T-helper 9 cell (primary cell): Measurements from ENCODE around the gene HAPSTR1.

Experiments used
- DNase-seq: peaks from one replicate; pipeline ENCODE4 v3.0.0-alpha.2; 2020

Gene HAPSTR1

DNA sequence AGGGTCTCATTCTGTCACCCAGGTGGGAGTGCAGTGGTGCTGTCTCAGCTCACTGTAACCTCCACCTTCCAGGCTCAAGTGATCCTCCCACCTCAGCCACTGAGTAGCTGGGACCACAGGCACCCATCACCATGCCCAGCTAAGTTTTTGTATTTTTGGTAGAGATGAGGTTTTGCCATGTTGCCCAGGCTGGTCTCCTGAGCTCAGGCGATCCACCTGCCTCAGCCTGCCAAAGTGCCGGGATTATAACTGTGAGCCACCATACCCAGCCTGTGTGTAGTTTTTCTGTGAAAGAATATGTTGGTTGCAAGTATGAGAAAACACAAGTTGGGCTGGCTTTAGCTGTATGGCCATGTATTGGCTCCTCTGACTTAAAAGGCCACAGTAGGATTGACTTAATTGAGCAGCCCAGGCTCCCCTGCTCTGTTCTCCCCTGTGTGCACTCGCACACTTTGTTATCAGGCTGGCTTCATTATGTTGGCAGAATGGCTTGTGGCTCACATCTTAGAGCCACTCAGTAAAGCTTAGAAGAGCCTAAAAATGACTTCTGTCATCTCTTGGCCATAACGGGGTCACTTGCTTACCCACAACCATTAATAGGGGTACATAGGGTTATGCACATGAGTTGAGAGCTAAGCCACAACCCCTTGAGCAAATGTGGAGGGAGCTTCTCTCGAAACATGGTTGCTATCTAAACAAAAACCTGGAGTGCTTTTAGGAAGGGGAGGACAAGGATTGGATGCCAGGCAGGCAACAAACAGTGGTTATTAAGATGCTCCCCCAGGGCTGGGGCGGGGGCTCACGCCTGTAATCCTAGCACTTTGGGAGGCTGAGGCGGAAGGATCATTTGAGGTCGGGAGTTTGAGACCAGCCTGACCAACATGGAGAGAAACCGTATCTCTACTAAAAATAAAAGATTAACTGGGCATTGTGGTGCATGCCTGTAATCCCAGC lies 6.1 kb downstream of the HAPSTR1 start:
- no peak for DNase-seq

DNA sequence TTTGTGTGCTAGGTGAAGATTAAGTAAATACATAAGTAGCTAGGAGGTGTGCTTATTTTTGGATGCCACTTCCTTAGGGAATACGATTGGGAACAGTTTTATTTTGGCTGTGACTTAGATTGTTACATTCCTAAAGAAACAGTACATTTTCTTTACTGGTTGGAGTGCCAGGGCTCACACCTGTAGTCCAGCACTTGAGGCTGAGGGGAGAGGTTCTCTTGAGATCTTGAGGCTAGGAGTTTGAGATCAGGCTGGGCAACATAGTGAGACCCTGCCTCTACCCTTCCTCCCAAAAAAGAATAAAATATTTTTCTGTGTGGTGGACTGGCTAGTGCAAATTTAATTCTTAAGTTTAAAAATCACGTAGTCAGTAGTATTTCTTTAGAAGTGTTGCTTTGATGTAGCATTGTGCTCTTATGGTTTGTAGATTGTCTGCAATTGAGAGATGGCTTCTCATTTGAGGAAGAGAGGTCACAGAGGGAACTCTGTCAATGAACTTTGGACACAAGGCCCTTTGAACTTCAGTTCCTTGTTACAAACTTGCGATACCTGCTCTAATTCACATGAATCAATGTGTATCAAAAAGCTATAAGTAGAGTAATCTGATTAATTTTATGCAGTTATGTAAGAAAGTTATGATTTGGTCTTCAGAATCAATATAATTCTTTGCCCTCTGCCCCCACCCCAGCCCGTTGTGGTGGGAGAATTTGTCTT lies 7.1 kb downstream of the HAPSTR1 start:
- DNase-seq = no peak

DNA sequence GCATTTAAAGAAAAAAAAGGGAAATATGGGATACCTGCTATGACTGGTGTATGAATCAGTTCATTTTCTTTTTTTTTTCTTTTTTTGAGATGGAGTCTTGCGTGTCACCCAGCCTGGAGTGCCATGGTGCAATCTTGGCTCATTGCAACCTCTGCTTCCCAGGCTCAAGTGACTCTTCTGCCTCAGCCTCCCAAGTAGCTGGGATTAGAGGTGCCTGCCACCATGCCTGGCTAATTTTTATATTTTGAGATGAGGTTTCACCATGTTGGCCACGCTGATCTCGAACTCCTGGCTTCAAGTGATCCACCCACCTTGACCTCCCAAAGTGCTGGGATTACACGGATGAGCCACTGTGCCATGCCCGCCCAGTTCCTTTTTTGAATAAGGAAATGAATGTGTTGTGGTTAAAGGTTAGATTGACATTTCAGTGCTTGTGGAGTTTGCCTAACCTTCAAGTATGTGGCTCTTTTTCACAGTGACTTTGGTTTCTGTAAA lies 7.7 kb downstream of the HAPSTR1 start:
- DNase-seq = no peak

DNA sequence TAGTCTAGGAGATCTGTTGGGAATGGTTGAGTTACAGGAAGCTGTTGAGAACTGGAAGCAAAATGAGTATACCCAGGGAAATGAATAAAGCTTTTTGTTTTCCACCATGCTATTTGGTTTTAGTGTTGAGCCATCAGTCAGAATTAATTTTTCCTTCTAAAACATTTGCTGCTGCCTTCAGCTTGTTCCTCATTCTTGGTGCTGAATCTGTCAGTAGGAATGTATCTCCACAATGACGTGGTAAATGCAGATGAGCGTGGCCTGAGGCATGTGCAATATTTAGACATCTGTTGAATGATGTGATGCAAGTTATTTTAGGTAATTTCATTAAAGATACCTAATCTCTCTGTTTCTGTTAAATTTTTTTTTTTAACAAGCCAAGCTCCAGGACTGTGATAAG lies 10.9 kb downstream of the HAPSTR1 start:
- no peak for DNase-seq

DNA sequence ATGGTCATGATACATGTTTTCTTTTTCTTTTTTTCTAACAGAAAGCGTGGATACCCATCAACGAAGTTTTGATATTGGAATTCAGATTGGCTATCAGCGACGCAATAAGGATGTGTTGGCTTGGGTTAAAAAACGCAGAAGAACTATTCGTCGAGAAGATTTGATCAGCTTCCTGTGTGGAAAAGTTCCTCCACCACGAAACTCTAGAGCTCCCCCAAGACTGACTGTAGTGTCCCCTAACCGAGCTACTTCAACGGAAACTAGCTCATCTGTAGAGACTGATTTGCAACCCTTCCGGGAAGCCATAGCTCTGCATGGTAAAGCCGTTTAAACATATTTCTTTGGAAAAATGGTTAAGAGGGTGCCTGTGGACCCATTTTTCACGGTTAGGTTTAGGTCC lies 11.5 kb downstream of the HAPSTR1 start:
- DNase-seq = no peak

DNA sequence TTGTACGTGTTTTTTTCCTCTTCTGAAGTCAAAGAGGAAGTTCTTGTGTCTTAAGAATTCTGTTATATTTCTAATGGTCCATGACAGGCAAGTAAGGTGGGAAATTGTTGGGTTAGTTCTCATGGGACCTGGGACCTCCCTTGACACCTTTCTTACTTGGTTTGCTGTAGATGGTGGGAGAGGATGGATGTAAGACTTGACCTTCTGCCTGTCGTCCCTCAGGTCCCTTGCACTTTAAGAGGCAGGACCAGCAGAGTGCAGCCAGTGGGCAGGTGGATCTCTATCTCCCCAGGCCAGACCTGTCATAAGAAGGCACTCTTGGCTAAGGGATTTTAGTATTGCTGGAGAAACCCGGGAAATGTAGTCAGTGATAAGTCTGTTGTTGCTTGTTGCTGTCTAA lies 12.1 kb downstream of the HAPSTR1 start:
- no peak for DNase-seq

DNA sequence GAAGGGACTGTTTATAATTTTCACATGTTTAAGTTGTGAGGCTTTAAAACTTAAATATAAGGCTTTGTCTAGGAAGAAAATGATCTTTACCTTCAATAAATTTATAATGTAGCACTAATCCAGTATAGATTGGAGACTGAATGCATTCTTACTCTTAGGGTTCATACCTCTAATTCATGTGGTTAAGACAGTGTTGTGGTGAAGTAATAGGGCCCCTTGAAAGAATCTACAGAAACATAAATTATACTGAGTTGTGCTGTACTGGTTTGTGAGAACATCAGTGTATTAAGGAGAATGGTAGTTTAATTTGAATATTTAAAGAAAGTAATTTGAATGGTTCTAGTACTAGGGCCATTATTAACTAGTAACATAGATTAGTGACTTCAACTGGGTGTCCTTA lies 13.7 kb downstream of the HAPSTR1 start:
- no peak for DNase-seq

DNA sequence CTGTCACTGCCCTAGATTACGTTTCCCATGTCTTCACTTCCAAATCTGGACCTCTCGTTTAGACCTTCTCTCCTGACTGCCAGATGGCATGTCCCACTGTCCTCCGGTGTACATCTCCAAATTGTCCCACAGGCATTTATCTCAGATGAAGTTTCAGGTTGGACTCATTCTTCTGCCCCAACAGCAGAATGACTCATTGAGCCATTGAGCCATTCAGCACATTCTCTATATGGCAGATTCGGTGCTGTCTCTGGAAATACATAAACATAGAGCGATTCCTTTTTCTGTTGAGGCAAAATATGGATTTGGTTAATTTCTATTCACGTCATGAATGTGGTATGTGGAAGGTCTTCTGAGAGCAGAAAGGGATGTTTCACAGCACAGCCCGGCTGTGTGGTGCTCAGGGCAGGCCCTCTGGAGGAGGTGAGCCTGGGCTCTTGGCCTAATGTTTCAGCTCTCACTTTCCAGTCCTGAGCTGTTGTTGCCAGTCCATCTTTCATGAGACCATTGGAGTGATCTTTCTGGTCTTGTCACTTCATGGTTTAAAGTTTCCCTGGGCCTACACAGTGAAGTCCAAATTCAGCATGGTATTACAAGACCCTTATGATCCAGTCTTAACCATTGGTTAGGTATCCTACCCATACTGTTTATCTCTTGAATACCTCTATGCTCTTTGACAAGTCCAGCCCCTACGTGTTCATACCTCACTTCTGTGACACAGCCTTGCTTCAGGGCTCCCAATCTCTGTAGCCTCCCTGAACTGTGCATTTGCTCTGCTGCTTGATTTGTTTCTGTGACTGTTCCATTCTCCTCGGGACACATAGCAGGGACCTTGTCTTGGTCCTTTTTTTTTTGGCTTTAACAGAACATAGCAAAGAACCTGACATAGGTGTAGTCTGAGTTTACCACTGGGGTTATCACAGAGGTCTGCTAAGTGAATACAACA lies 15.9 kb downstream of the HAPSTR1 start:
- no peak for DNase-seq

DNA sequence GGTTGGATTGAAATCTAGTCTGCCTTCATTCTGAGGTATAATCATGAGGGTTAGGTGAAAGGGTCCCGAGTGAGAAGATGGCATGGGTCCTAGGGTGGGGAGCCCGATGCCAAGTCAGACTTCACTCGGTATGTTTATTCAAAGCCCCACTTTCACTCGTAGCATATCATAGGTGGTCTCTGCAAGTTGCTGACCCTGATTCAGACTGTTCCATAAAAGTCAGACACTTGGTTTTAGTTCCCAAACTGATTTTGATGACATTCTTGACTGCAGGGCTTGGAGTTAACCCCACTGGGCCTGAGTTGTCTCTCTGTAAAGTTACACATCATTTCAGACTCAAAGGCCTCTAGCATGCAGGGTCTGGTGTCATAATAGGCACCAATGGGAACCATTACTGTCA lies 17.8 kb downstream of the HAPSTR1 start:
- no peak for DNase-seq

DNA sequence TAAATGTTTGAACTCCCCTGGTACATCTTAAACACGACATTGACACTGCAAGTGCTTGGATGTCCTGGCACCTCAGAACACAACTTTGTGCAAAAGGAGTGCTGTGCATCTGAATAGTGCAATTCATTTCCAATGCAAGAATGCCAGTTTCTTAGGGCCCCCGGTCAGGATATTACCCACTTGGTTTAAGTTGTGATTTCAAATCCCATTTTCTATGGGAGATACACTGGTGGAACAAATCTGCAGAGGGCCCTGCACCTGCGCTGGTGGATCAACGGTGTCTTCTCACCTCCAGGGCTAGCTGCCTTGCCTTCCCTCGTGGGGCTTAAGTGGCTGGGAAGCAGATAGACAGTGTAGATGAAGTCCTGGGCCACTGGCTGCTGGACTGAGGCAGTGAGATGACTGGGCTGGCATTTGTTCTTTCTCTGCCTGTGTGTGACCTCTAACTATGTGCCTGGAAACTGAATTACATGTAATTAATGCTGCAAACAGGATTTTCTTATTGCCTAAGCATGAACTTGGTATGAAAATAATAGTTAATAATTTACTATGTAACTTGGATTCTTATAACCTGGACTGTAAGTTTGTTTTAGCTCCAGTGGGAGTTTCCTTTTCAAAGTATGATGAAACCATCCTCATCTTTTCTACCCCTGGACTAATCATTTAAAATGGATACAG lies 20.9 kb downstream of the HAPSTR1 start:
- no peak for DNase-seq

DNA sequence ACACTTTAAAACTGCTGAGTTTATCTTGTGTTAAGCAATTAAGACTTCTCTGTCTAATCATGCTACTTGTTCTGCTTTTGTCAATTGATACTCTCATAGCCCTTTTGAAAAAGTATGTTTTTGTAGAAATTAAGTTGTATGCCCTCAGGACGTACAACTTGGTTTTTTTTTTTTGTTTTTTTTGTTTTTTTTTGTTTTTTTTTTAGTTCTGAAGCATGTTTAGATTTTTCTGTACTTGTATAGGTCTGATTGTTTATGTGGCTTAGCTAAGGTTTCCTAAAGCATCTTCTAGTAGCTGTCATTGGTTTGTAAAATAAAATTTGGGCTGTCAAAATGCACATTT lies 21.4 kb downstream of the HAPSTR1 start:
- no peak for DNase-seq

DNA sequence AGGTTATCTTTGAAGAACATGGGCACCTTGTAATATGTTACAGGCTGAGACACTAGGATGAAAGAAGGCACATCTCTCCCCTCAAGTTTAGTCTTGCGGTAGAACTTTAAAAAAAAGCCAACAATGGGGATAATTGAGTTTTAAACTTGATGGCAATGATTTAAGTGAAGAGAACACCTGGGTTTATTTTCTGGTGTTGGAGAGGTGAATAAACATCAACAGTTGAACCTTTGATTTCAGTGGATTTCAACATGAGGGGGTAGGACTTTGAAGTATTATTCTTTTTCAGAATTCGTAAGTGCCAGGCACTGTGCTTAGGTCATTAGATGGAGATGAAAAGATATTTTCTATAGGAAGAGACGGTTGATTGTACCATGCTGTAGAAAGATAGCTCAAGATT lies 22.3 kb downstream of the HAPSTR1 start:
- DNase-seq = no peak

DNA sequence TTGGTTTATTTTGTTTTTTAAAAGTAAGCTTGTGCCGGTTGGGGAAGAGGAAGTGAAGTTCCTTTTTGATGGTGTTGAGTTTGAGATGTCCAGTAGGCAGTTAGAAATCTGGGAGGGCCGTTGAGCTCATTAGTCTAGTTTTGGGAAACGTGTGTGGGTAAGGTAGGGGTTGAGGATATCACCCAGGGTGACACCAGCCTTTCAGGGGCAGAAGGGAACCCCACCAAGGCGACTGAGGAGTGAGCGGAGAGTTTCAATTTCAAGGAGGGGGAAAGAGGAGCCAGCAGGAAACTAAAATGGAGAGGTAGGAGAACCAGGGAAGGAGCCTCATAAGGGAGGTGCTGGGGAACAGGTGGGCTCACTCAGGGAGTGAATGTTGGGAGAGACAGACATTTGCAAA lies 22.7 kb downstream of the HAPSTR1 start:
- no peak for DNase-seq

DNA sequence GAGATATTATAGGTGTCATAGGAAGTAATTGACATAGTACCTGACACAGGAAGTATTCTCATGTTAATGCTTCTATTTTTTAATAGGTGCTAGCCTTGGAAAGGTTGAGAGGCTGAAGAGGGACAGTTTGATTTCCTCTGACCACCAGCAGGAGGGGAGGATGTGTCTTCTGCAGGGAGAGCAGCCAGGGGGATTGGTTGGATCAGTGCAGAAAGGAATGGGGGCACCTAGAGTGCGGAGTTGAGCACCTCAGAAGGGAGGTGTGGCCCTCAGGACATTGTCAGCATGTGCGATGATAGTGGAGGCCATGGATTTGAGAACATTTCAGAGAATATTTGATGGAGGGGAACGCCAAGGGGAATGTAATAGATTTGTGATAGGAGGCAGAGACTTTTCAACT lies 23.4 kb downstream of the HAPSTR1 start:
- no peak for DNase-seq

DNA sequence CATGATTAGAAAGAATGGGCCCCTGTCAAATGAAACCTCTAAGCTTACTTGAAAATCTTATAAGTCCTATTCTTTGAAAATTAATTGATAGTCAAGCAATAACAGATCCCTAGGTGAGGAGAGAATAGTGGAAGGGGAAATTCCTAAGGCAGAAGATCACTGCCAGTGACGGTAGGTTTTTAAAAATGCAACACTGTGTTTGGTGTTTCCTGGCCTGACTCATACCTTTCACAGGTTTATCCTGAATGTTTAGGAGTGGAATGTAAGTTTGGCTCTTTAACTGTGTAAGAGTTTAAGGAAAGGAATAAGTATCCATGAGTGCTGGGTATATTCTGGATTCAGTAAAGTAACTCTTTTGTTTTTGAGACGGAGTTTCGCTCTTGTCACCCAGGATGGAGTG lies 23.8 kb downstream of the HAPSTR1 start:
- no peak for DNase-seq

DNA sequence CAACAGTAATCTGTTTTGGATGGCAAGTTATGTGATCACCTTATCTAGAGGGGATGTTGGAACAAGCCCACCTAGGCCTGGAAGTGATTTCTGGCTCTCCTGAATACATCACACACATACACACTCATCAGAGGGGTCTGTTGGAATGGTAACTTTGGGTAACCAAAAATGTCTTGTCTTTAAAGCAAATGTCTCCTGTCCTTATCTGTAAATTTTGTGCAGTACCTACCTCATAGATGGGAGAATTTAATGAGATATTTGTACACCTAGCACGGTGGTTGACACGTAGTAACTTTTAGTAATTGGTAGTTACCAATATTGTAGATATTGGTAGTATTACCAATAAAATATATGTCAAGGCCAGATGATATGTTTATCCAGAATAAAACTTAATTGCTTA lies 24.7 kb downstream of the HAPSTR1 start:
- DNase-seq = no peak

DNA sequence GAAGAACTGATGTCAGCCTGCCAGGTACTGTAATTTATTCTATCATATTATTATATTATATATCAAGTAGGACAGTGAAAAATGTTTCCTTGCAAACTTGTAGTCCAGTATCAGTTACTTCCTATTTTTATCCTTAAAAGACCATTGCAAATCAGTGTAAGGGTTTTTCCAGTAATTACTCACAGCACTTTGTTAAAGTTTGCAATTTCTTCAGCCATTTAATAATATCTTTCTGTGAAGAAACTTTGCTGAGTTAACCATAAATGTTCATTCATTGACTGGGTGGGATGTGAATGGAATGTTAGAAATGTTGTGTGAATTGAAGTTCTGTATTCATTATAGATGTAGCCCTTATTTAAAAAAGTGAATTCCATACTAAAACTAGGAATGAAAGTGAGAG lies 26.7 kb downstream of the HAPSTR1 start:
- DNase-seq = no peak

DNA sequence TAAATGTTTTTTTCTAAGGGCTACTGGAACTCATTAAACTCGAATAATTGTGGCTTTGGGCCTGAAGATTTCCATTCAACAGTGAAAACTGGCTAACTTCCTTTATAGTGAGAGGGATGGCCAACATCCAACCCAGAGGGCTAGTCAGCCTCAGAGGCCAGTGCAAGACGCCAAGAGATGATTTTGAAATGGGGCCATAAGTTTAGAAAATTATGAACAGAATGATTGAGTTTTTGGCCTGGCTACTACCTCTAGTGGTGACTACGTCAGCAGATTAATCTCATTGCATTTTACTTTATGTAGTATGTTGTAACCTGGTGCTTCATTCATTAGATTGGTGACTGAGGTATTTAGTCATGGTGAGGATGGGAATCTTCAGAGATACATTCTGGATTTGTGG lies 28.4 kb downstream of the HAPSTR1 start:
- DNase-seq = no peak

DNA sequence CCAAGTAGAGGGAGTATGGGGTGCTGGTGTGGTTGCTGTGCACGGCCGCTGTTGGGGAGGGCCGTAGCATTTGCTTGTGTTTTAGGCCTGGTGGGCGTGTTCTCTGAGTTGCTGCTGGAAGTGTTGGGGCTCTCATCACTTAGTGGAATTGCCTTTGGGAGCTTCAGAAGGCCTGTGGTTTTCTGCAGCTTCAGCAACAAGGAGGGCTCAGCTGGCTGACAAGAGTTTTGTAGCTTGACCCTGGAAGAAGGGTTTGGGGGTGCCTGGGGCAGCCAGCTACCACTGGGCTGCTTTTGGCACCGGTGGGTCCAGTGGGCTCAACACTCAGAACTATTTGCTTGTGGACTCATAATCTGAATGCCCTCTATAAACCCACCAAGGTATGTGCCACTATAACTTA lies 30.9 kb downstream of the HAPSTR1 start:
- no peak for DNase-seq

DNA sequence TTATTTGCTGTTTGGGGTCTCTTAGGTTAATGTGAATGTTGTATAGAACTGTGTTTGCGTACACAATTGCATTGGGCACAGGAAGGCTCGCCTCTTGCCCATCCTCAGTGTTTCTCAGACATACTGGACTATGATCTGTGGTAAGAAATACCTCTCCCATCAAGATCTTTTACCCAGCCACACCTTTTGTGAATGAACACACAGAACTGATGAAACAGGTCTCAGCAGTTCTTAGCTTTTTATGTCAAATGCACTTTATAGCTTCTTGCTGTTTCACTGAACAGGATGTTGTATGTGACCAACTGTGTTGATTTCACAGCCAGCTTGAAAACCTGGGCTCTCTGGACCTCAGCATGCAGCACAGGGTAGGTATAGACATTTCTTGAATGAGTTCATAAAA lies 31.5 kb downstream of the HAPSTR1 start:
- no peak for DNase-seq

DNA sequence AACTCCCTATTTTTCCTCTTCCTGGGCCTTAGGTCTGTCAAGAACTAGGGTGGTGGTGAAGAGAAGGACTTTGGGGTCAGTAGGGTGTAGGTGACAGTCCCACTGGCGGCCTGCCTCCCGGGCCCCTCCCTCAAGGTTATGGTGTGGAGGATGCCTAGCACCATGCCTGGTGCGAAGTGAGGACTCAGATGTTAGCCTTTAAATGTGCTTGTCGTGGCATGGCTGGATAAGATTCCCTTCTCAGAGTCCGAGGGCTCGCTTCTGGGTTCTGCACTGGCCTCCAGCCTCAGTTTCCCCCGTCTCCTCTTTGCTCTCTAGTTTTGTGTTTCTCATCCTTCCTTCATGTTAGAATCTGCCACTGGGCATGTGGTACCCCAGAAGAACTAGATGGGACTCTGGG lies 32.0 kb downstream of the HAPSTR1 start:
- no peak for DNase-seq

DNA sequence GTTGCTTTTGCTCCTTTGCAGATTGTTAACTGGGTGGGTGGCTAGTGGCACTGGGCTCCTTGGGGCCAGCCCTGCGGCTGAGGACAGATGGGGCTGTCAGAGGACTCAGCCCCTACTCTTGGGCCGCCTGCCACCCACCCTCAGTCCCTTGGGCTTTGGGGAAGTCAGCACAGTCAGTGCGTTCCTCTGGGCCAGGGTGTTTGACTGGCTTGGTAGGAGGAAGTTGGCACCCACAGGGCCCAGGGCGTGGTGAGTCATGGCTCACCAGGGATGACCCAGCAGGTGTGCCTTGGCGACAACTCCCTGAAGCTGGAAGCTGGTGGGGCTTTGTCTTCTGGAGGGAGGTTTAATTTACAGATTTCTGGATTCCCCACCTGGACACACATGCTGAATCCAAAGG lies 32.4 kb downstream of the HAPSTR1 start:
- DNase-seq = no peak

DNA sequence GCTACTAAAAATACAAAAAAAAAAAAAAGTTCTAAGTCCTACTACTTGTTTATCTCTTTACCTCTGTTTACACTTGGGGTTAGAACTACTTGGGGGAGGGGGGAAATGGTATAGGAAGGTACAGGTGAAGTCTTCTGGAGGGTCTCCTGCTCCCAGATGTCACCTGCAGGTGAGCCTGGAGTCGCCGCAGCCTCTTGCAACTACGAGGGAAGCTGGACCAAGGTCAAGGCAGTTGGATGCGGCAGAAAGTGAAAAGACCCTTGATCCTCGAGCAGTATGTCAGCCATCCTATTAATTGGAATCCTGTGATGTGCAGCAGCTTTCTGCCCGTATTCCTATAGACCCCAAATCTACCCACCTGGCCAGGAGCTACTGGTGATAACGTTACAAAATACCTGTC lies 33.0 kb downstream of the HAPSTR1 start:
- DNase-seq = no peak
